GM12878 (cell line): ENCODE data around the gene CHAF1A.

ENCODE experiments used
- E2F4 ChIP-seq: IDR thresholded peaks from 2 replicates; pipeline ENCODE4 v1.6.1; 2012; ENCODE audit warnings: low read depth, low read length, improper control_type of control experiment
- MAX ChIP-seq: IDR thresholded peaks from 2 replicates; pipeline ENCODE4 v1.6.1; 2012; ENCODE audit warnings: low read depth, low read length, improper control_type of control experiment
- NFYA ChIP-seq: IDR thresholded peaks from 2 replicates; pipeline ENCODE4 v1.6.1; 2011; ENCODE audit warnings: low read depth, mild to moderate bottlenecking, low read length, improper control_type of control experiment, borderline replicate concordance
- POLR2A ChIP-seq: IDR thresholded peaks from 2 replicates; pipeline ENCODE4 v1.6.1; 2011; ENCODE audit warnings: low read depth, mild to moderate bottlenecking, low read length
- SMC3 ChIP-seq: IDR thresholded peaks from 2 replicates; pipeline ENCODE4 v1.6.1; 2011; ENCODE audit warnings: low read length, improper control_type of control experiment, borderline replicate concordance

- no peak for TF ChIP-seq E2F4
- TF ChIP-seq SMC3: no peak
- TF ChIP-seq POLR2A: no peak; the same call in none of the 2 replicates
- no peak for TF ChIP-seq NFYA
- no peak for TF ChIP-seq MAX
Measured at GRCh38 chr19:4365791-4366665, 36.4 kb upstream of the CHAF1A start.
